ENCODE results near the gene SLC24A3.

SLC24A3 gene

DNA sequence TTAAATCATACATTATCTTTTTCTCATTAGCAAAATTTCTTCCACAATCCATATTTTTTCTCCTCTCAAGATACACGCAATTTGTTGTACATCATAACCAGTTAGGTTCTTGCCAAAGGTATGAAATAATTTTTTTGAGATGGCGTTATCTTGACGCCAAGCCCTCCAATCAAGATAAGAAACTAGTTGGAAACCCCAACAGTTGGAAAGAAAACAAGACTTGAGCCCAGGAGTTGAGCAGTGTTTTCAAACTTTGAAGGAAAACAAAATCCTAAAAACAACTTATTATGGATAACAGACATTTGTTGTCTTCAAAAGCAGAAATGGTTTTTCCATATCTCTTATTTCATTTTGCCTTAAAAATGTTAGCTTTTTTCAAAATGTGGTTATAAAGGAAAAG lies 184.8 kb downstream of the SLC24A3 start:
- DNase-seq, result no peak

- DNase-seq, result peak; percentile 66
These were observed 185.2 kb downstream of the SLC24A3 start for GRCh38 chr20:19397666-19398065.

DNA sequence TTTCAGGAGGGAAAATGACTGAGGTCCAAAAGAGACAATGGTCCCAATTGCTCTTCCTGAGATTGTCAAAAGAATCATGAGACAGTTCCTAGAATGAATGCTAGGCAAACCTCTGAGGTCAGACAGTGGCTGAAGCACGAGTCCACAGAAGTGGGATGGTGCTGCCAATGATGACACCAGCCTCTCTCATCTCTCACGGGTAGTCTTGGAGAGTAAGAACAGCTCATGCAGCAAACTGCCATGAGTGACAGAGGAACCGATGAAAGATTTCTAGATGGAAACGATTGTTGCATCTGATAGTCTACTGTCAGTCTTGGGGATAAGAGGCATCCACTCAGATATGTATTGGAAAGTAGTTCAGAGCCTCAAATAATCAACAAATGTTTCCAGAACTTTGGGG lies 188.7 kb downstream of the SLC24A3 start:
- DNase-seq, result no peak

- DNase-seq, result no peak
These were observed 191.1 kb downstream of the SLC24A3 start for GRCh38 chr20:19403549-19403948.

DNA sequence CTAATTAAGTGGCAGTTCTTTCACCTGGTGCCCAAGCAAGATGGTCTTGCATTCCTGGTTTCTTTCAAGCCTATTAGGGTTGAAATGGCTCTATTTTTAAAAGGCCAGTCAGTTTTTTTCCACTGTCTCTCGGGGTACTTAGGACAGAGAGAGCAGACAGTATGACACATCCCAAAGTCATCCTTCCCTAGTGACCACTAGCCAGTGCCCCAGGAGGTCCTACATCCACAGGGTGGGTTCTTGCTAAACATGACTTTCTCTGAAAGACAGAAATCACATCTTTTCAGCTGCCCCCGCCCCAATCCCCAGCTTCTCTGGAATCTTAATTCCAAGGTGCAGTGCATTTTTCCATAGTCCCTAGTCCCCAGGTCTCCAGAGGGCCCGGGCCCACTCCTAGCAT lies 192.4 kb downstream of the SLC24A3 start:
- no peak for DNase-seq

DNA sequence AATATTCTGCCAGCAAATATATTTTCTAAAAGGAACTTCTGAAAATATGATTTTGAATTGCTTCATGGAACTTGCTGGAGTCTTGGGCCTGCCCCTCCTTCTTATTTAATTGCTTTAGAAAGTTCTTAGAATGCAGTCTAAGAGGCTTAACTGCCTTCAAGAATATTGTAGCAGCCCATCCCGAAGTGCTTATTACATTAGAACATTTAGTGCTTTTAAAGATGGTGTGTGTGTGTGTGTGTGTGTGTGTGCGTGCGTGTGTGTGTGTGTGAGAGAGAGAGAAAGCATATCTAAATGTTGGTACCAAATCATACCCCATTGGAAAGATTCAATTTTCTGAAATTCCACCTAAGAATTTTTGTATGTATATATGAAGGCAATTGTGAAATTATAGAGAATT lies 193.5 kb downstream of the SLC24A3 start:
- DNase-seq, result no peak

- no peak for DNase-seq
These were observed 193.9 kb downstream of the SLC24A3 start for GRCh38 chr20:19406381-19406780.

DNA sequence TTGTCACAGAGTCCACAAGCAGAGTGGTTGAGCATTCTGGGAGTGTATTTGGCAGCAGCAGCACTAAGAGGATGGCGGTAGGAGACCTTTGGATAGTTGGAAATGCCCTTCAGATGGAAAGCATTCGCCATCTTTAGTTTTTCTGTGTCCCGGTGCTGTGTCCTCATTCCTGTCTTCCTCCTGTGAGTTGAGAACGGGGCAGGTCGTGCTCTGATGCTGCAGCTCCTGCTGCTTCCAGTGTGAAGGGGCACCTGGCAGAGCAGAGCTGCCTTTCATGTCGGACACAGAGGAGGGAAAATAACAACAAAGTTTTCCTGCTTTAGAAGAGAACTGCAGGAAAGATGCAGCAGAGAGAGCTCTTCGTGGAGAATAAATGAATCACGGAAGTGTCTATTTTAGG lies 194.8 kb downstream of the SLC24A3 start:
- no peak for DNase-seq

GRCh38 chr20:19407736-19408135 lies 195.3 kb downstream of the SLC24A3 start:
- peak; percentile 60 for DNase-seq

DNA sequence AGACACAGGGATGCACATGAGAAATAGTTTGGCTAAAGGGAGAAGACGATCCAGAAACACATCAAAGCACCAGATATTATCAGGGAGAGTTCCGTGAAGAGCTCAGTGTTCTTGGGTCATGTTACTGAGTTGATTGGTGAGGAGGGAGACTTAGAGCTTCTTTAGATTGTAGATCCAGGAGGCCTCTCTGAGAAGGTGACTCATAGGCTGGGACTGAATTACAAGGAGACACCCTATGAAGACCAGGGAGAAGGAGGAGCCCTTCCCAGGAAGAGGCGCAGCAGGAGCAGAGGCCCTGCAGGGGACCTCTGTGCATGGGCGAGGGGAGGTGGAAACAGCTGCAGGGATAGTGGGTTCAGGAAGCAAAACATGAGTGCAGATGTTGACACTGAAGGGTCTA lies 196.5 kb downstream of the SLC24A3 start:
- no peak for DNase-seq

DNA sequence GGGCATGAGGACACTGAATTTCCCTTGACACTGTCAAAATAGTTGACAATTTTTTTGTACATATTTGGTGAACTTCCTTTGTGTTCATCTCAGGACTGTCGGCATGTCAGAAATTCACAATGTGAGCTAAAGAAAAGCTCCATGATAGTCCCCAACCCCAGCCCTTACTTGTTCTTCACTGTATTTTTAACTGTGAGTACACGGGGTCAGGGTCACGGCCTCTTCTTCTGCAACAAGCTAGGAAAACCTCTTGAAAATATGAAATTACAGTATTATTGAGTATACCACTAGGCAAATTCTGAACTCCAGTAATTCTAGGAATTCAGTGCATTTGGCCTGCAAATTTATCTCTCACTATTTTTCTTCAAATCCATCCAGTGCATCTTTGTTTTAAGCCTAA lies 199.4 kb downstream of the SLC24A3 start:
- no peak for DNase-seq

DNA sequence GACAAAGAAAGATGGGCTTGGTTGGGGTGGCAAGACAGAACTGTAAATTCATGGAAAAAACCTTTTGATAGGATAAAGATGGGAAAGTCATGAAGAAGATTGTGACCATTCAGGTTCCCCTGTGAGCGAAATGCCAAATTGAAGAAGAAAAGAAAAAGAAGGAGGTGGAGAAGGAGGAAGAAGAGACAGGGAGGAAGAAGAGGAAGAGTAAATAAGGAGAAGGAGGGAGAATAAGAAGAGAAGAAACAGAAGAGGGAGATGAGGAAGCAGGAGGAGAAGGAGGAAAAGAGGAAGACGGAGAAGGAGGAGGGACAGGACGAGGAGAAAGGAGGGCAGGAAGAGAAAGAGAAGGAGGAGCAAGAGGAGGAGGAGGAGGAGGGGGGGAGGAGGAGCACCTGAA lies 199.8 kb downstream of the SLC24A3 start:
- no peak for DNase-seq

DNA sequence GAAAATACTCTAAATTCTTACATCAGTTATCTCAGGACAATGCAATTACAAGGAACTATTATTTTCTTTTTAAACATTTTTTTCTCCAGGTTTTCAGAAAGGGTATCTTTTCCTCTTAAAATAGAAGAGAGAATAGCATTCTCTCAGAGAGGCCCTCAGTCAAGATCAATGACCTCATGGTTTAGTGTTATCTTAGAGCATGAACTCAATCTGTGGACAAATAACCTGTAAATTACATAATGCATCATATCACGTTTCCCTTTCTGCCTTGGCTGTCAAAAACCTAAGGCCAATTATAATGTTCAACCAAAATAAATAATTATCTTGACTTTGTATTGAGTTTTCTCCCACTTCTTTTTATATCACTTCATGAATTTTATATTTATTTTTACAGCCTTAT lies 202.2 kb downstream of the SLC24A3 start:
- no peak for DNase-seq

- no peak for DNase-seq
These were observed 203.3 kb downstream of the SLC24A3 start for GRCh38 chr20:19415786-19416185.

DNA sequence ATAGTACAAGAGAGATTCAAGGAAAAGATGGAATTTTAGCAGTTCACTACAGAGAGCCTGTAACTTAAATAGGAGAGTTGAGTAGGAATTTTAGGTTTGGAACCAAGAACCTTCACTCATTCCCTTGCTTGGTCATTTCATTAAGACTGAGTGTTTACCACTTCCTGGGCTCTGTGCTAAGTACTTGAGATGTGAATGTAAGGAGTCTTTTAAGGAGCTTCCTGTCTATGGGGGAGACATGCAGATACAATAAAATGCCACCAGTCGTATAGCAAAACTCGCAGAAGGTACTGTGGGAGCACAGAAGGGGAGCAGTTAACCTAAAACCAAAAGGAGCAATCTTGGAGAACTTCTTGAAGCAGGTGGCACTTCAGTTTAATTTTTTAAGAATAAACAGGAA lies 204.2 kb downstream of the SLC24A3 start:
- DNase-seq, result no peak

- DNase-seq, result no peak
These were observed 207.0 kb downstream of the SLC24A3 start for GRCh38 chr20:19419396-19419795.

- DNase-seq, result no peak
These were observed 210.9 kb downstream of the SLC24A3 start for GRCh38 chr20:19423097-19423899.

DNA sequence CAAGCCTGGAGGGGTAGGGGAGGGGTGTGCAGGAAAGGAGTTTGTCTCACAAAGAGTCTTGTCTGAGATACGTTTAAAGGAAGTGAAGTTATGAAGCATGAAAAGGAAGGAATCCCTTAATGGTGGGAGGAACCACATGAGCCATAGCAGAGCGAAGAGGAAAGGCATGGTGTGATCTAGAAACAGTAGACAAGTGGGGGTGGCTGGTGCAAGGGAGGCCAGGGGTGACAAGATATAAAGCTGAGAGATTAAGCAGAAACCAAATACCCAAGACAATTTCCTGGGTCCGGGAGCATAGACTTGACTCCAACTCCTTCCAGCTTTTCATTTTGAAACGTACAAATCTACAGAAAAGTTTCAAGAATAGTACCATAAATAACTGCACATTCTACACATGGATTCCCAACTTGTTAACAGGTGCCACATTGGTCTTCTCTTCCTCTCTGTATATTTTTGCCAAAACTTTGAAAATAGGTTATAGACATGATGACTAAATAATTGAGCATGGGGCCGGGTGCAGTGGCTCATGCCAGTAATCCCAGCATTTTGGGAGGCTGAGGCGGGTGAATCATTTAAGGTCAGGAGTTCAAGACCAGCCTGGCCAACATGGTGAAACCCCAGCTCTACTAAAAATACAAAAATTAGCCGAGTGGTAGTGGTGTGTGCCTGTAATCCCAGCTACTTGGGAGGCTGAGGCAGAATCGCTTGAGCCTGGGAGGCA lies 211.6 kb downstream of the SLC24A3 start:
- no peak for DNase-seq

- no peak for DNase-seq
These were observed 213.9 kb downstream of the SLC24A3 start for GRCh38 chr20:19426356-19426755.

GRCh38 chr20:19427480-19427879 lies 215.0 kb downstream of the SLC24A3 start:
- no peak for DNase-seq

DNA sequence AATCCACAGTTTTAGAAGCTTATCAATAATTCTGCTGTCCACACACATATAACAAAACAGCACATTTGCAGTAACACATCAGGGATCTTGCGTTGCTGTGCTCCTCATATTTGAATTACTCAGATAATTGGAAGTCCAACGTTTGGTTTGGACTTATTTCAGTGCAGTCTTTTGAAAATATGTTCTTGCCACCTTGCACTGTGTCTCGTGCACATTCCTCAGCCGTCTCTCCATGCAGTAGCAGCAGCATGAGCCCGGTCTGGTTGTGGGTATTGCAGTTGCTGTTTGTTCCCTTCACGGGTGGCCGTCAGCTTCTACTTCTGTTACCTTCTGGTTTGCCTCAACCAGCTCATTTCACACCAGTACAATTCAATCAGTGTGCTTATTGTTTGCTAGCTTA lies 215.5 kb downstream of the SLC24A3 start:
- no peak for DNase-seq

DNA sequence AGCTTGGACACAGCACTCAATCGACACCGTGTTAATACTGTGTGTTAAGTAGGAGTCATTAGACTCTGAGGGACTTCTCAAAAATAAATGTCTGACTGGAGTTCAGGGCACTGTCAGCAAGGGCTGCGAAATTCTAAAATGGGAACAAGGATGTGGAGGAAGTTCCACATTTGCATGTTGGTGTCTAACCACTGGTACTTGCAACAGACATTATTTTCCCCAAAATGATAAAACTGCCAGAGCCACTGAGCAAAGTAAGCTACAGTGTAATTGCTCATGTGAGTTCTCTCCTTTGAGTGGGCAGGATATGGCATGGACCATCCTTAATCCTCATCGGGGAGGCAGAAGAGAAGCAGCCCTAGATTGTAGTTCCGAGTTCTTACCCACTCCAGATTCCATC lies 215.9 kb downstream of the SLC24A3 start:
- no peak for DNase-seq

- DNase-seq, result no peak
These were observed 217.1 kb downstream of the SLC24A3 start for GRCh38 chr20:19429538-19429937.

- no peak for DNase-seq
These were observed 218.3 kb downstream of the SLC24A3 start for GRCh38 chr20:19430641-19431315.
